Measurements from ENCODE around the gene ARL8B. TPM values are rescaled to one million over a fixed set of nuclear protein-coding genes. Genes with fewer than 3 reads are reported as not detected.

Gene ARL8B
- total and polyA plus RNA-seq, 2 donors (not counting 1 experiment from before 2014, with no cell fraction given) = 74.8 to 98.4 TPM

GRCh38 chr3:5195605-5196004 is 73.5 kb downstream of the ARL8B start:
- Histone ChIP-seq H3K27me3 (ENCODE audit: control insufficient read depth, insufficient read depth, low read length) (no peaks in the 10 kb centered on the region), H3K9ac (ENCODE audit: insufficient read depth, low read length) (no peak overlapping the region), H3K27ac (ENCODE audit: insufficient read depth, low read length) (peak overlapping the region; percentile 35), H3K4me3 (replicated peaks in 1 of 4; ENCODE audit: control extremely low read depth in 1 of 4, insufficient read depth in 1 of 4, low read depth in 3 of 4, low read length in 4 of 4) (no peak overlapping the region), H3K36me3 (ENCODE audit: control insufficient read depth, insufficient read depth, low read length) (peaks cover 5% of the 10 kb centered on the region), H3K9me3 (ENCODE audit: control insufficient read depth, insufficient read depth, low read depth, low read length) (no peaks in the 10 kb centered on the region), H3K4me1 (ENCODE audit: control insufficient read depth, extremely low read depth, insufficient read depth, low read length) (peaks cover 12% of the 10 kb centered on the region), H3K4me2 (ENCODE audit: extremely low read depth, insufficient read depth, low read length) (no peak overlapping the region), H2AFZ (ENCODE audit: low read length) (no peak overlapping the region), H4K20me1 (ENCODE audit: control insufficient read depth, extremely low read depth, insufficient read depth, low read length) (no peaks in the 10 kb centered on the region), H3K79me2 (ENCODE audit: control insufficient read depth, insufficient read depth, low read length) (peaks cover 49% of the 10 kb centered on the region)
- TF ChIP-seq EZH2 (IDR thresholded peaks at IDR 0.05; ENCODE audit: low read length, missing control alignments) = no peak
- no peak for TF ChIP-seq CTCF (conservative IDR thresholded peaks at IDR 0.05 in 1 of 2, IDR thresholded peaks at IDR 0.05 in 1 of 2; ENCODE audit: low read depth in 1 of 2, low read length in 2 of 2)
- DNase-seq (ENCODE audit: low read depth in 2 of 2) = peak in 1 of 2 donors; percentile 31

GRCh38 chr3:5197022-5197421 is 74.9 kb downstream of the ARL8B start:
- H3K79me2 ChIP-seq (ENCODE audit: control insufficient read depth, insufficient read depth, low read length) = peaks cover 37% of the 10 kb centered on the region
- H3K4me3 ChIP-seq (replicated peaks in 1 of 4; ENCODE audit: control extremely low read depth in 1 of 4, insufficient read depth in 1 of 4, low read depth in 3 of 4, low read length in 4 of 4) = no peak overlapping the region
- H3K4me1 ChIP-seq (ENCODE audit: control insufficient read depth, extremely low read depth, insufficient read depth, low read length) = peaks cover 12% of the 10 kb centered on the region

More at GRCh38 chr3:5197022-5197421, 74.9 kb downstream of the ARL8B start:
- Histone ChIP-seq H4K20me1 (ENCODE audit: control insufficient read depth, extremely low read depth, insufficient read depth, low read length) (no peaks in the 10 kb centered on the region), H2AFZ (ENCODE audit: low read length) (no peak overlapping the region), H3K27ac (ENCODE audit: insufficient read depth, low read length) (peak overlapping the region; percentile 56), H3K9ac (ENCODE audit: insufficient read depth, low read length) (no peak overlapping the region), H3K9me3 (ENCODE audit: control insufficient read depth, insufficient read depth, low read depth, low read length) (no peaks in the 10 kb centered on the region), H3K4me2 (ENCODE audit: extremely low read depth, insufficient read depth, low read length) (peak overlapping the region; percentile 54), H3K27me3 (ENCODE audit: control insufficient read depth, insufficient read depth, low read length) (no peaks in the 10 kb centered on the region), H3K36me3 (ENCODE audit: control insufficient read depth, insufficient read depth, low read length) (peaks cover 5% of the 10 kb centered on the region)
- TF ChIP-seq EZH2 (IDR thresholded peaks at IDR 0.05; ENCODE audit: low read length, missing control alignments) (no peak), CTCF (conservative IDR thresholded peaks at IDR 0.05 in 1 of 2, IDR thresholded peaks at IDR 0.05 in 1 of 2; ENCODE audit: low read depth in 1 of 2, low read length in 2 of 2) (no peak)
- DNase-seq (ENCODE audit: low read depth in 2 of 2) = peak; percentile 63 to 76

All from fibroblast of lung (primary cell).